ENCODE results near the gene FDX1. TPM values are rescaled to one million over a fixed set of nuclear protein-coding genes. Genes with fewer than 3 reads are reported as not detected.

The FDX1 gene
- polyA plus RNA-seq, 1 donor = 32.4 TPM

- no peak overlapping the region for H3K27ac ChIP-seq (ENCODE audit: low read length)
- no CpG with 5 or more reads among the region's 6 CpGs for WGBS (ENCODE audit: insufficient coverage, low lambda C conversion rate)
- no peak for DNase-seq
- H3K9me3 ChIP-seq (ENCODE audit: control insufficient read depth, low read depth, low read length) = no peaks in the 10 kb centered on the region
- no peak overlapping the region for H3K4me3 ChIP-seq (ENCODE audit: low read length)
- no peaks in the 10 kb centered on the region for H3K4me1 ChIP-seq (ENCODE audit: control insufficient read depth, insufficient read depth, low read length)
- no peaks in the 10 kb centered on the region for H3K27me3 ChIP-seq (ENCODE audit: control insufficient read depth, insufficient read depth, low read length)
- peaks cover 38% of the 10 kb centered on the region for H3K36me3 ChIP-seq (ENCODE audit: control insufficient read depth, insufficient read depth, low read length)
Measured at GRCh38 chr11:110463153-110463552, 33.4 kb downstream of the FDX1 start.

- H3K4me1 ChIP-seq (ENCODE audit: control insufficient read depth, insufficient read depth, low read length) = no peaks in the 10 kb centered on the region
- no peak overlapping the region for H3K4me3 ChIP-seq (ENCODE audit: low read length)
- no peak overlapping the region for H3K27ac ChIP-seq (ENCODE audit: low read length)
- WGBS (ENCODE audit: insufficient coverage, low lambda C conversion rate) = no CpG with 5 or more reads among the region's 2 CpGs
- peaks cover 24% of the 10 kb centered on the region for H3K36me3 ChIP-seq (ENCODE audit: control insufficient read depth, insufficient read depth, low read length)
- no peaks in the 10 kb centered on the region for H3K27me3 ChIP-seq (ENCODE audit: control insufficient read depth, insufficient read depth, low read length)
- DNase-seq = no peak
- no peaks in the 10 kb centered on the region for H3K9me3 ChIP-seq (ENCODE audit: control insufficient read depth, low read depth, low read length)
Measured at GRCh38 chr11:110465231-110465630, 35.5 kb downstream of the FDX1 start.

GRCh38 chr11:110467556-110467955 lies 37.8 kb downstream of the FDX1 start:
- Histone ChIP-seq H3K4me1 (ENCODE audit: control insufficient read depth, insufficient read depth, low read length) (no peaks in the 10 kb centered on the region), H3K36me3 (ENCODE audit: control insufficient read depth, insufficient read depth, low read length) (peaks cover 15% of the 10 kb centered on the region), H3K27ac (ENCODE audit: low read length) (no peak overlapping the region), H3K4me3 (ENCODE audit: low read length) (no peak overlapping the region), H3K9me3 (ENCODE audit: control insufficient read depth, low read depth, low read length) (no peaks in the 10 kb centered on the region), H3K27me3 (ENCODE audit: control insufficient read depth, insufficient read depth, low read length) (no peaks in the 10 kb centered on the region)
- DNase-seq = no peak
- no CpG with 5 or more reads among the region's 3 CpGs for WGBS (ENCODE audit: insufficient coverage, low lambda C conversion rate)

- no peak for DNase-seq
- Histone ChIP-seq H3K27ac (ENCODE audit: low read length) (no peak overlapping the region), H3K4me1 (ENCODE audit: control insufficient read depth, insufficient read depth, low read length) (no peaks in the 10 kb centered on the region), H3K36me3 (ENCODE audit: control insufficient read depth, insufficient read depth, low read length) (peaks cover 14% of the 10 kb centered on the region), H3K4me3 (ENCODE audit: low read length) (no peak overlapping the region), H3K9me3 (ENCODE audit: control insufficient read depth, low read depth, low read length) (no peaks in the 10 kb centered on the region), H3K27me3 (ENCODE audit: control insufficient read depth, insufficient read depth, low read length) (no peaks in the 10 kb centered on the region)
- WGBS (ENCODE audit: insufficient coverage, low lambda C conversion rate) = 100% methylated on average over 1 of the region's 4 CpGs
Measured at GRCh38 chr11:110468121-110468520, 38.4 kb downstream of the FDX1 start.

GRCh38 chr11:110469127-110469526 lies 39.4 kb downstream of the FDX1 start:
- Histone ChIP-seq H3K27me3 (ENCODE audit: control insufficient read depth, insufficient read depth, low read length) (no peaks in the 10 kb centered on the region), H3K27ac (ENCODE audit: low read length) (no peak overlapping the region), H3K9me3 (ENCODE audit: control insufficient read depth, low read depth, low read length) (no peaks in the 10 kb centered on the region), H3K36me3 (ENCODE audit: control insufficient read depth, insufficient read depth, low read length) (peaks cover 10% of the 10 kb centered on the region), H3K4me3 (ENCODE audit: low read length) (no peak overlapping the region), H3K4me1 (ENCODE audit: control insufficient read depth, insufficient read depth, low read length) (no peaks in the 10 kb centered on the region)
- no peak for DNase-seq

- Histone ChIP-seq H3K4me1 (ENCODE audit: control insufficient read depth, insufficient read depth, low read length) (no peaks in the 10 kb centered on the region), H3K27ac (ENCODE audit: low read length) (no peak overlapping the region), H3K27me3 (ENCODE audit: control insufficient read depth, insufficient read depth, low read length) (no peaks in the 10 kb centered on the region), H3K36me3 (ENCODE audit: control insufficient read depth, insufficient read depth, low read length) (peaks cover 2% of the 10 kb centered on the region), H3K4me3 (ENCODE audit: low read length) (no peak overlapping the region), H3K9me3 (ENCODE audit: control insufficient read depth, low read depth, low read length) (no peaks in the 10 kb centered on the region)
- no peak for DNase-seq
- WGBS (ENCODE audit: insufficient coverage, low lambda C conversion rate) = no CpG with 5 or more reads among the region's 2 CpGs
Measured at GRCh38 chr11:110470716-110471115, 41.0 kb downstream of the FDX1 start.

- Histone ChIP-seq H3K4me1 (ENCODE audit: control insufficient read depth, insufficient read depth, low read length) (no peaks in the 10 kb centered on the region), H3K9me3 (ENCODE audit: control insufficient read depth, low read depth, low read length) (no peaks in the 10 kb centered on the region), H3K27me3 (ENCODE audit: control insufficient read depth, insufficient read depth, low read length) (no peaks in the 10 kb centered on the region), H3K36me3 (ENCODE audit: control insufficient read depth, insufficient read depth, low read length) (peaks cover 2% of the 10 kb centered on the region), H3K4me3 (ENCODE audit: low read length) (no peak overlapping the region), H3K27ac (ENCODE audit: low read length) (no peak overlapping the region)
- WGBS (ENCODE audit: insufficient coverage, low lambda C conversion rate) = 100% methylated on average over 1 of the region's 1 CpG
- DNase-seq = no peak
Measured at GRCh38 chr11:110471371-110471770, 41.6 kb downstream of the FDX1 start.

- no peak for DNase-seq
- no peak overlapping the region for H3K4me3 ChIP-seq (ENCODE audit: low read length)
- peaks cover 2% of the 10 kb centered on the region for H3K36me3 ChIP-seq (ENCODE audit: control insufficient read depth, insufficient read depth, low read length)
- no peaks in the 10 kb centered on the region for H3K4me1 ChIP-seq (ENCODE audit: control insufficient read depth, insufficient read depth, low read length)
- no peaks in the 10 kb centered on the region for H3K9me3 ChIP-seq (ENCODE audit: control insufficient read depth, low read depth, low read length)
- H3K27me3 ChIP-seq (ENCODE audit: control insufficient read depth, insufficient read depth, low read length) = no peaks in the 10 kb centered on the region
- no peak overlapping the region for H3K27ac ChIP-seq (ENCODE audit: low read length)
- WGBS (ENCODE audit: insufficient coverage, low lambda C conversion rate) = no CpG with 5 or more reads among the region's 1 CpG
Measured at GRCh38 chr11:110472858-110473257, 43.1 kb downstream of the FDX1 start.

- no peaks in the 10 kb centered on the region for H3K36me3 ChIP-seq (ENCODE audit: control insufficient read depth, insufficient read depth, low read length)
- no peaks in the 10 kb centered on the region for H3K27me3 ChIP-seq (ENCODE audit: control insufficient read depth, insufficient read depth, low read length)
- no peaks in the 10 kb centered on the region for H3K9me3 ChIP-seq (ENCODE audit: control insufficient read depth, low read depth, low read length)
- no peak overlapping the region for H3K4me3 ChIP-seq (ENCODE audit: low read length)
- H3K4me1 ChIP-seq (ENCODE audit: control insufficient read depth, insufficient read depth, low read length) = no peaks in the 10 kb centered on the region
- no peak for DNase-seq
- WGBS (ENCODE audit: insufficient coverage, low lambda C conversion rate) = no CpG with 5 or more reads among the region's 7 CpGs
- no peak overlapping the region for H3K27ac ChIP-seq (ENCODE audit: low read length)
Measured at GRCh38 chr11:110473706-110474105, 44.0 kb downstream of the FDX1 start.

GRCh38 chr11:110474578-110474977 lies 44.8 kb downstream of the FDX1 start:
- H3K9me3 ChIP-seq (ENCODE audit: control insufficient read depth, low read depth, low read length) = no peaks in the 10 kb centered on the region
- WGBS (ENCODE audit: insufficient coverage, low lambda C conversion rate) = no CpG with 5 or more reads among the region's 1 CpG
- DNase-seq = no peak
- no peaks in the 10 kb centered on the region for H3K4me1 ChIP-seq (ENCODE audit: control insufficient read depth, insufficient read depth, low read length)
- no peaks in the 10 kb centered on the region for H3K36me3 ChIP-seq (ENCODE audit: control insufficient read depth, insufficient read depth, low read length)
- no peak overlapping the region for H3K4me3 ChIP-seq (ENCODE audit: low read length)
- no peaks in the 10 kb centered on the region for H3K27me3 ChIP-seq (ENCODE audit: control insufficient read depth, insufficient read depth, low read length)
- H3K27ac ChIP-seq (ENCODE audit: low read length) = no peak overlapping the region

- no peak overlapping the region for H3K27ac ChIP-seq (ENCODE audit: low read length)
- no peaks in the 10 kb centered on the region for H3K4me1 ChIP-seq (ENCODE audit: control insufficient read depth, insufficient read depth, low read length)
- DNase-seq = no peak
- H3K9me3 ChIP-seq (ENCODE audit: control insufficient read depth, low read depth, low read length) = no peaks in the 10 kb centered on the region
- H3K27me3 ChIP-seq (ENCODE audit: control insufficient read depth, insufficient read depth, low read length) = no peaks in the 10 kb centered on the region
- no peaks in the 10 kb centered on the region for H3K36me3 ChIP-seq (ENCODE audit: control insufficient read depth, insufficient read depth, low read length)
- WGBS (ENCODE audit: insufficient coverage, low lambda C conversion rate) = 100% methylated on average over 1 of the region's 1 CpG
- no peak overlapping the region for H3K4me3 ChIP-seq (ENCODE audit: low read length)
Measured at GRCh38 chr11:110475671-110476070, 45.9 kb downstream of the FDX1 start.
